AG04449 (cell line): ENCODE data around the gene OR2A12.
"Not testable (repeated sequence)": the region's sequence is repeated elsewhere in the genome, so short reads cannot be mapped to it uniquely, and the experiment has no call there.

Experiments
- CTCF ChIA-PET: fragments of 350-600 bp; formaldehyde crosslinking; extraction: SDS; loops from one replicate; lab custom pipeline; 2021; ENCODE audit warnings: antibody characterized with exemption; lab: Yijun Ruan, JAX
- POLR2A ChIA-PET: fragments of 400-600, 350-600 bp; formaldehyde crosslinking; extraction: SDS; loops from one replicate; lab custom pipeline; 2020; ENCODE audit warnings: antibody characterized with exemption, inconsistent platforms; lab: Yijun Ruan, JAX
- DNase-seq: peaks from one replicate; pipeline ENCODE4 v3.0.0-alpha.2; 2010; ENCODE audit warnings: low read depth, low spot score
- H3K4me3 ChIP-seq: 2 replicates; pipeline ENCODE4 v1.5.1; 2011; ENCODE audit warnings: low read depth, mild to moderate bottlenecking, control low read depth, low read length
- CTCF ChIP-seq: IDR thresholded peaks from one replicate; pipeline ENCODE4 v1.5.1; 2011; ENCODE audit warnings: mild to moderate bottlenecking, moderate library complexity, low read length, control low read depth, inconsistent platforms; ENCODE audit not compliant: insufficient read depth; ENCODE audit errors: missing control alignments

The OR2A12 gene

GRCh38 chr7:144127714-144128334 is 41.7 kb downstream of the OR2A12 start:
- H3K4me3 ChIP-seq, result no peak overlapping the region
- POLR2A ChIA-PET, result no interaction called here
- TF ChIP-seq CTCF, result peak; percentile 88
- CTCF ChIA-PET, result interaction anchor here (0.6 to 1.9 kb wide), 16 partner anchors 9 to 400 kb away, joined by 3 to 12 read pairs (median 4); no protein-coding TSS in a partner anchor
- peak; percentile 14 for DNase-seq

- POLR2A ChIA-PET, DNase-seq, H3K4me3 ChIP-seq: not testable (repeated sequence)
- CTCF ChIA-PET, result interaction anchor here (1.9 kb wide), 1 partner anchor 393 kb away, joined by 12 read pairs; no protein-coding TSS in a partner anchor
Measured at GRCh38 chr7:144129601-144130000, 43.5 kb downstream of the OR2A12 start.

- no peak for DNase-seq
- no peak for TF ChIP-seq CTCF
- ChIA-PET POLR2A (no interaction called here), CTCF (no interaction called here)
- H3K4me3 ChIP-seq, result no peak overlapping the region
Measured at GRCh38 chr7:144130730-144131129, 44.7 kb downstream of the OR2A12 start.

- ChIA-PET POLR2A (no interaction called here), CTCF (no interaction called here)
- no peak overlapping the region for H3K4me3 ChIP-seq
- no peak for DNase-seq
- TF ChIP-seq CTCF, result no peak
Measured at GRCh38 chr7:144132262-144132661, 46.2 kb downstream of the OR2A12 start.

GRCh38 chr7:144133307-144133706 is 47.2 kb downstream of the OR2A12 start:
- TF ChIP-seq CTCF, result no peak
- CTCF ChIA-PET, result no interaction called here
- DNase-seq, result no peak
- no peak overlapping the region for H3K4me3 ChIP-seq
- POLR2A ChIA-PET, result no interaction called here

- H3K4me3 ChIP-seq, result no peak overlapping the region
- TF ChIP-seq CTCF, result no peak
- CTCF ChIA-PET, result no interaction called here
- POLR2A ChIA-PET, result no interaction called here
- no peak for DNase-seq
Measured at GRCh38 chr7:144134116-144134515, 48.0 kb downstream of the OR2A12 start.

GRCh38 chr7:144137501-144137900 is 51.4 kb downstream of the OR2A12 start:
- POLR2A ChIA-PET, result no interaction called here
- H3K4me3 ChIP-seq, result no peak overlapping the region
- CTCF ChIA-PET, result interaction anchor here (1.4 kb wide), 1 partner anchor 10 kb away, joined by 5 read pairs; no protein-coding TSS in a partner anchor
- TF ChIP-seq CTCF, result no peak
- no peak for DNase-seq
